ENCODE results near the gene ANKRD34A. TPM values are rescaled to one million over a fixed set of nuclear protein-coding genes. Genes with fewer than 3 reads are reported as not detected.

Gene ANKRD34A
- total RNA-seq, 5 donors from 2014 or later (not counting 1 experiment from before 2014, with no cell fraction given) = 0.68 to 3.5 (median 1.7) TPM

GRCh38 chr1:146001709-146002108 is 37.3 kb upstream of the ANKRD34A start:
- H3K4me3 ChIP-seq (ENCODE audit: control insufficient read depth in 1 of 2, extremely low read depth in 1 of 2, low read length in 1 of 2) = peak overlapping the region in 1 of 2 donors; percentile 17
- Mint-ChIP-seq H3K36me3 (no peaks in the 10 kb centered on the region), H3K27ac (peak overlapping the region; percentile 98 to 99), H3K27me3 (no peaks in the 10 kb centered on the region), H3K4me1 (peaks cover 77 to 88% (median 80%) of the 10 kb centered on the region in 3 donors), H3K9me3 (no peaks in the 10 kb centered on the region), H3K4me3 (peak overlapping the region in 1 of 3 donors; percentile 98)
- ATAC-seq (replicated peaks in 1 of 4) (no peak), DNase-seq (no peak)
- 80% methylated on average over 1 of the region's 2 CpGs for WGBS (ENCODE audit: insufficient coverage)
- H3K27me3 ChIP-seq (replicated peaks in 1 of 2; ENCODE audit: control insufficient read depth in 2 of 2, extremely low read depth in 1 of 2, insufficient read depth in 2 of 2, low read length in 1 of 2) = no peaks in the 10 kb centered on the region
- ChIA-PET CTCF (interaction anchor here in 1 of 2 donors (0.6 to 1.1 kb wide), 3 partner anchors 12 to 31 kb away, joined by 3 to 7 read pairs (median 4); no protein-coding TSS in a partner anchor), POLR2A (interaction anchor here (0.5 to 0.7 kb wide), 3 partner anchors 13 to 177 kb away, joined by 3 to 4 read pairs (median 3); no protein-coding TSS in a partner anchor)
- peak overlapping the region; percentile 71 for H3K27ac ChIP-seq (ENCODE audit: low read length)
- H3K4me1 ChIP-seq (ENCODE audit: control insufficient read depth in 1 of 2, extremely low read depth in 1 of 2, insufficient read depth in 2 of 2, low read length in 2 of 2) = peaks cover 39 to 73% of the 10 kb centered on the region in 2 experiments
- H3K36me3 ChIP-seq (ENCODE audit: control insufficient read depth in 2 of 2, extremely low read depth in 1 of 2, insufficient read depth in 1 of 2, low read length in 1 of 2) = no peaks in the 10 kb centered on the region
- no peaks in the 10 kb centered on the region for H3K9me3 ChIP-seq

- DNase-seq = peak in 23 of 35 experiments; percentile 24 to 75 (median 41)
- peak overlapping the region; percentile 13 to 35 for H3K4me3 ChIP-seq (ENCODE audit: control insufficient read depth in 1 of 2, extremely low read depth in 1 of 2, low read length in 1 of 2)
- H3K27ac ChIP-seq (ENCODE audit: low read length) = peak overlapping the region; percentile 82
- H3K27me3 Mint-ChIP-seq = no peaks in the 10 kb centered on the region
- H3K36me3 Mint-ChIP-seq = peaks cover 20% of the 10 kb centered on the region
- WGBS (ENCODE audit: insufficient coverage) = no CpG with 5 or more reads among the region's 5 CpGs
- ChIA-PET CTCF (interaction anchor here in 1 of 2 donors (9.6 kb wide), 1 partner anchor 21 kb away, joined by 93 read pairs; no protein-coding TSS in a partner anchor), POLR2A (no interaction called here)
- H3K4me1 ChIP-seq (ENCODE audit: control insufficient read depth in 1 of 2, extremely low read depth in 1 of 2, insufficient read depth in 2 of 2, low read length in 2 of 2) = peaks cover 28 to 55% of the 10 kb centered on the region in 2 experiments
- H3K9me3 Mint-ChIP-seq = no peaks in the 10 kb centered on the region
- H3K36me3 ChIP-seq (ENCODE audit: control insufficient read depth in 2 of 2, extremely low read depth in 1 of 2, insufficient read depth in 1 of 2, low read length in 1 of 2) = peaks cover 2 to 10% of the 10 kb centered on the region in 2 donors
- H3K9me3 ChIP-seq = no peaks in the 10 kb centered on the region
- ATAC-seq (replicated peaks in 1 of 4) = peak; percentile 42 to 49 (median 46)
- no peaks in the 10 kb centered on the region for H3K27me3 ChIP-seq (replicated peaks in 1 of 2; ENCODE audit: control insufficient read depth in 2 of 2, extremely low read depth in 1 of 2, insufficient read depth in 2 of 2, low read length in 1 of 2)
- H3K27ac Mint-ChIP-seq = peak overlapping the region; percentile 98 to 99
- peak overlapping the region; percentile 96 to 98 (median 98) for H3K4me3 Mint-ChIP-seq
- H3K4me1 Mint-ChIP-seq = peaks cover 58 to 70% (median 62%) of the 10 kb centered on the region in 3 donors
Observed at GRCh38 chr1:145999321-146000024, 35.1 kb upstream of the ANKRD34A start.

GRCh38 chr1:145997718-145998023 is 33.3 kb upstream of the ANKRD34A start:
- H3K9me3 ChIP-seq = no peaks in the 10 kb centered on the region
- peaks cover 43 to 52% of the 10 kb centered on the region in 2 experiments for H3K4me1 ChIP-seq (ENCODE audit: control insufficient read depth in 1 of 2, extremely low read depth in 1 of 2, insufficient read depth in 2 of 2, low read length in 2 of 2)
- H3K36me3 ChIP-seq (ENCODE audit: control insufficient read depth in 2 of 2, extremely low read depth in 1 of 2, insufficient read depth in 1 of 2, low read length in 1 of 2) = peaks cover 8 to 28% of the 10 kb centered on the region in 2 donors
- H3K36me3 Mint-ChIP-seq = peaks cover 38% of the 10 kb centered on the region
- peak overlapping the region; percentile 96 to 98 (median 98) for H3K4me3 Mint-ChIP-seq
- CTCF ChIA-PET = interaction anchor here (0.8 to 9.6 kb wide), 4 partner anchors 9 to 19 kb away, joined by 3 to 93 read pairs (median 8); no protein-coding TSS in a partner anchor
- POLR2A ChIA-PET = interaction anchor here (0.5 to 2.3 kb wide), 7 partner anchors 9 to 139 kb away, joined by 3 to 12 read pairs (median 5); partner anchors contain the start of gene PIAS3 (in 1 of the 2)
- H3K27me3 ChIP-seq (replicated peaks in 1 of 2; ENCODE audit: control insufficient read depth in 2 of 2, extremely low read depth in 1 of 2, insufficient read depth in 2 of 2, low read length in 1 of 2) = no peaks in the 10 kb centered on the region
- H3K27ac ChIP-seq (ENCODE audit: low read length) = peak overlapping the region; percentile 82
- peaks cover 60 to 67% (median 65%) of the 10 kb centered on the region in 3 donors for H3K4me1 Mint-ChIP-seq
- H3K4me3 ChIP-seq (ENCODE audit: control insufficient read depth in 1 of 2, extremely low read depth in 1 of 2, low read length in 1 of 2) = peak overlapping the region; percentile 83 to 100
- ATAC-seq (replicated peaks in 1 of 4) = no peak
- peak overlapping the region; percentile 98 to 99 for H3K27ac Mint-ChIP-seq
- no peak for DNase-seq
- no peaks in the 10 kb centered on the region for H3K27me3 Mint-ChIP-seq
- WGBS (ENCODE audit: insufficient coverage) = no CpG with 5 or more reads among the region's 3 CpGs
- H3K9me3 Mint-ChIP-seq = no peaks in the 10 kb centered on the region

GRCh38 chr1:145997016-145997717 is 32.8 kb upstream of the ANKRD34A start:
- Mint-ChIP-seq H3K9me3 (no peaks in the 10 kb centered on the region), H3K27ac (peak overlapping the region; percentile 98 to 99), H3K4me1 (peaks cover 65 to 71% (median 69%) of the 10 kb centered on the region in 3 donors), H3K36me3 (peaks cover 42% of the 10 kb centered on the region), H3K27me3 (no peaks in the 10 kb centered on the region), H3K4me3 (peak overlapping the region; percentile 96 to 98 (median 98))
- ChIA-PET POLR2A (interaction anchor here (0.5 to 2.5 kb wide), 7 partner anchors 8 to 138 kb away, joined by 3 to 15 read pairs (median 7); partner anchors contain the start of gene PIAS3 (in 1 of the 2)), CTCF (interaction anchor here in 1 of 2 donors (1.0 to 9.6 kb wide), 5 partner anchors 10 to 152 kb away, joined by 3 to 93 read pairs (median 5); partner anchors contain the start of gene NUDT17)
- peak; percentile 70 to 75 (median 72) for ATAC-seq (replicated peaks in 1 of 4)
- peaks cover 8 to 33% of the 10 kb centered on the region in 2 donors for H3K36me3 ChIP-seq (ENCODE audit: control insufficient read depth in 2 of 2, extremely low read depth in 1 of 2, insufficient read depth in 1 of 2, low read length in 1 of 2)
- peak overlapping the region; percentile 82 for H3K27ac ChIP-seq (ENCODE audit: low read length)
- peak in 34 of 35 experiments; percentile 39 to 88 (median 65) for DNase-seq
- WGBS (ENCODE audit: insufficient coverage) = no CpG with 5 or more reads among the region's 12 CpGs
- peaks cover 48 to 52% of the 10 kb centered on the region in 2 experiments for H3K4me1 ChIP-seq (ENCODE audit: control insufficient read depth in 1 of 2, extremely low read depth in 1 of 2, insufficient read depth in 2 of 2, low read length in 2 of 2)
- no peaks in the 10 kb centered on the region for H3K9me3 ChIP-seq
- no peaks in the 10 kb centered on the region for H3K27me3 ChIP-seq (replicated peaks in 1 of 2; ENCODE audit: control insufficient read depth in 2 of 2, extremely low read depth in 1 of 2, insufficient read depth in 2 of 2, low read length in 1 of 2)
- H3K4me3 ChIP-seq (ENCODE audit: control insufficient read depth in 1 of 2, extremely low read depth in 1 of 2, low read length in 1 of 2) = peak overlapping the region; percentile 83 to 100

- Mint-ChIP-seq H3K9me3 (no peaks in the 10 kb centered on the region), H3K36me3 (peaks cover 47% of the 10 kb centered on the region), H3K27ac (peak within 1 kb of the TSS; percentile 98 to 99), H3K4me3 (peak within 1 kb of the TSS; percentile 96 to 98 (median 98)), H3K4me1 (peaks cover 65 to 71% (median 69%) of the 10 kb centered on the region in 3 donors), H3K27me3 (no peaks in the 10 kb centered on the region)
- peak; percentile 82 to 86 (median 82) for ATAC-seq (replicated peaks in 1 of 4)
- 0% methylated on average over 18 of the region's 30 CpGs for WGBS (ENCODE audit: insufficient coverage)
- Histone ChIP-seq H3K36me3 (ENCODE audit: control insufficient read depth in 2 of 2, extremely low read depth in 1 of 2, insufficient read depth in 1 of 2, low read length in 1 of 2) (peaks cover 8 to 36% of the 10 kb centered on the region in 2 donors), H3K4me1 (ENCODE audit: control insufficient read depth in 1 of 2, extremely low read depth in 1 of 2, insufficient read depth in 2 of 2, low read length in 2 of 2) (peaks cover 47 to 50% of the 10 kb centered on the region in 2 experiments), H3K4me3 (ENCODE audit: control insufficient read depth in 1 of 2, extremely low read depth in 1 of 2, low read length in 1 of 2) (peak within 1 kb of the TSS; percentile 83 to 100), H3K27ac (ENCODE audit: low read length) (peak within 1 kb of the TSS; percentile 82), H3K9me3 (no peaks in the 10 kb centered on the region), H3K27me3 (replicated peaks in 1 of 2; ENCODE audit: control insufficient read depth in 2 of 2, extremely low read depth in 1 of 2, insufficient read depth in 2 of 2, low read length in 1 of 2) (no peaks in the 10 kb centered on the region)
- POLR2A ChIA-PET = interaction anchor here (0.5 to 2.5 kb wide), 15 partner anchors 9 to 715 kb away, joined by 3 to 15 read pairs (median 4); partner anchors contain the start of genes ANKRD34A (in 2 of the 2), POLR3GL (in 2 of the 2), LIX1L (in 1 of the 2) and RNF115 (in 1 of the 2)
- peak; percentile 77 to 99 (median 94) for DNase-seq
- CTCF ChIA-PET = interaction anchor here in 1 of 2 donors (1.0 to 9.6 kb wide), 6 partner anchors 10 to 151 kb away, joined by 3 to 93 read pairs (median 4); partner anchors contain the start of gene NUDT17
Observed at GRCh38 chr1:145996433-145997015, 32.1 kb upstream of the ANKRD34A start, which contains the start of gene TXNIP. Gene TXNIP (minus strand): TSS chr1:145996579. CDS start chr1:145996266, 313 bp downstream.

Measured in T-cell (primary cell).